A172 (cell line): ENCODE results near the gene TNFSF10. TPM values are rescaled to one million over a fixed set of nuclear protein-coding genes. Genes with fewer than 3 reads are reported as not detected.

Experiments
- DNase-seq: peaks from one replicate; pipeline ENCODE4 v3.0.0-alpha.2; 2015; ENCODE audit warnings: low spot score
- total RNA-seq: library from RNA; depleted of rRNA; stranded (reverse); fragments of >200 nt; shearing (Covaris generic); gene quantifications from 2 replicates; pipeline ENCODE4 v1.2.3, GENCODE V29; 2014

The TNFSF10 gene
- total RNA-seq, 1 experiment from 2014 or later: 0.79 TPM

DNA sequence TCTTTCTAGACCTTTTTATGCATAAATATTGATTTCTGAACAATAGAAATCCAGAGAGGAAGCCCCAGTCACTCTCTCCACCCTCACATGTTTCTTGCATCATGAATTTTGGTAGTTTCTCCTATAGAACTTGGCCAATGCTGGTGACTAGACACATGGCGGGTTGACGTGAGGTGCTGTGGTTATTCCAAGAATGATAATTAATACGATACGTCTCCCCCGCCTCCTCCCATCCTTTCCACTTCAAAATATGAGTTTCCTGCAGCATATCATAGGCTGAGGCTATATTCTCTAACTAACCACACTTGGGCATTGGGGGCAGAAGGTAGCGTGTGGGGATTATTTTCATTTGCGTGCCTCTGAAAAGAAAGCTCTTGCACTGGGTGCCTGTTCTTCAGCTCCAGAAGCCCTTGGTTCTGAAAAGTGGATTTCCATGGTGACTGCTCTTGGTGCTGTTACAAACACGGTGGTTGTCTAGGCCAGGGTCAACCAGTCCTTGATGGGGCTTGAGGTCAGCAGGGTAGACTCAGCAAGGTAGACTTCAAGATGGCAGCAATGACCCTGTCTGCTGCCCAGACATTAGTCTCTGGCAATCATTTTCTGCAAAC lies 5.3 kb downstream of the TNFSF10 start:
- no peak for DNase-seq

DNA sequence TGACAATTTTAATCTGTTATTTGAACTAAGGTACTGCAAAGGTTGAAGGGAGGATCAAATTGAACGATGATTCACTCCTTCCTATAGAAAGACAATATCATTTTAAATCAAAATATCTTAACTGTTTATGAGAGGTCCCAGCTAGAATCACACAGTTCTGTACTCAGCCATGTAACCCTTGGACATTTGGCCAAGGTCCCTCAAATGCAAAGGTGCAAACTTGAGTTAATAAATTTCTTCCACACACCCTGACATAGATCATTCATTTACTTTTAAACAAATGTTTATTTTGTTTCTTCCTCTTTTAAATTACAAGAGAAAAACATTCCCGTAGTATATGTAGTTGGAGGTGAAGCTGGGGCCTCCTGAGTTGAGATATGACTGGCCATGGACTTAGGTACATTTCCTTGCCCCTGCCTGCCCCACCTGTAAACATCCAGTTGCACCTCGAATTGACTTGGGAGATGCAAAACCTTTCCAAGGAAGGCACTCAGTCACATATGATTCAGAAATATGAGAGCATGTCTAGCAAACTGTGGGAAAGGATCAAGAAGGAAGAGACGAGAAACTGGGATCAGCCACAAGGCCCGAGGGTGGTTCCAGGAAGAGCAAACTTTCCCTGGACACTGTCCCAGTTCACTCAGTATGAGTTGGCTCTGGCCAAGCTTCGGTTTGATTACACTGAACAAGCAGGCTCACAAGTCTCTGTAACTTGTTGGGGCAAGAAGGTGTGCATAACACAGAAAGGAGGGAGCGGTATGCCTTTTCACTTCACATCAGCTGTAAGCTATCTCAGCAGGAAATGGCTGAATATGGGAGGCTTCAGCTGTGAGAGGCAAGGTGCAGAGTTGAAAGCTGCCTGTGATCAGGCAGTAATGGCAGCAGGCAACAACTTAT lies 6.7 kb downstream of the TNFSF10 start:
- DNase-seq: peak; percentile 56

DNA sequence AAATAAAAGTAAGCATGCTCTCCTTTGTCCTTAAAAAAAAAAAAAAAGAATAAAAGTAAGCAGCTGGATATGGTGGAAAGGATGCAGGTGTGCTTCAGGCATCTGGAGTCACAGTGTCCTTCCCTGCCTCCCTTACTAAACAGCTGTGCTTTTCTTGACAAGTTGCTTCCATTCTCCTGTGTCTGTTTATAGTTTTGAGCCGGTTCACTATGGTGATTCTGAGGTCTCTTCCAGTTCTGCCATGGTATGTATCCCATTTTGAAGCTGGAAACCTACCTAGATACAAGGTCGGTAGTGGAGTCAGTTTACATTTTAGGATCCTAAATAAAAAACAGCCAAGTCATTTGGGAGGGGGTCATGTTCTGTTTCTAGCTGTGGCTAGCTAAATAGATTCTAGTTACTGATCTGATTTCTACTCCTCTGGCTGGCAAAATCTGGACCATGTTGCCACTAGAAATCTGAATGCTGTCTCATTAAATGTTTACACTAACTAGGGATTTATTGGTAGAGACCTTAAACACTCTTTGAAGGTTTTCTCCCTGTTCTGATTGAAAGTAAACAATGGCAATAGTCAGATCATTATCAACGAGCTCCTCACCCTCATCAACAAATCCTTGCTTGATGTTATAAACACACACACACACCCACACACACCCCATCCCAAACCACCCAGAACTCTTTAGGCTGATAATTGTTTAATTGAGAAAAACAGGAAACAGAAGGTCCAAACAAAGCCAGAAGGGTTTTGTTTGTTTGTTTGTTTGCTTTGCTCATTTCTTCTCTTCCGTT lies 7.9 kb downstream of the TNFSF10 start:
- no peak for DNase-seq

DNA sequence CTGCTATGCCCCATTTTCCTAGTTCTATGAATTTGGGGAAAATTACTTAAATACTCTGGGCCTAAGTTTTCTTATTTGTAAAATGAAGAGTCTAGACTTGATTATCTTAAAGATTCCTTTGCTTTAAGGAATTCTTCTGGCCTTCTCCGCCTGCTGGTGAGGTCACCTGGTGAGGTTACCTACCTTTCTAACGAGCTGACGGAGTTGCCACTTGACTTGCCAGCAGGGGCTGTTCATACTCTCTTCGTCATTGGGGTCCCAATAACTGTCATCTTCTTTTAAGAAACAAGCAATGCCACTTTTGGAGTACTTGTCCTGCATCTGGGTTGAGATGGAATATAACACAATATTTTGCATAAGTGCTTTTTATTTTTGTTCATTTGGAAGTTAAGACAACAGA lies 8.6 kb downstream of the TNFSF10 start:
- no peak for DNase-seq

DNA sequence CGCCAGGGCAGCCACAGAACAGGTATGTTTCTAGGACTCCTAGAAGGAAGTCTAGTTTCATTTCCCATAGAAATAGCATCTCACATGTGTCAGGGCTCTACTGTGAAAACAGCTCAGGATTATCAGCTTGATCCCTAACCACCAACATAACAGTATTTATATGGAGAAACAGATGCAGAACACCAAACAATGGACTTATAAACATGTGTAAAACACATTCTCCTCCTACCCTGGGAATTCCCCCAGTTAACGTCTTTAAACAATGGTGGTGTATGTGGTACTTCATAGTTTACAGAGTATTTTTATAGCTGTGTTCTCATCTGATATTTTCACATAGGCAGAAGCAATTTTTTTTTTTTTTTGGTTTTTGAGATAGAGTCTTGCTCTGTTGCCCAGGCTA lies 9.7 kb downstream of the TNFSF10 start:
- no peak for DNase-seq

DNA sequence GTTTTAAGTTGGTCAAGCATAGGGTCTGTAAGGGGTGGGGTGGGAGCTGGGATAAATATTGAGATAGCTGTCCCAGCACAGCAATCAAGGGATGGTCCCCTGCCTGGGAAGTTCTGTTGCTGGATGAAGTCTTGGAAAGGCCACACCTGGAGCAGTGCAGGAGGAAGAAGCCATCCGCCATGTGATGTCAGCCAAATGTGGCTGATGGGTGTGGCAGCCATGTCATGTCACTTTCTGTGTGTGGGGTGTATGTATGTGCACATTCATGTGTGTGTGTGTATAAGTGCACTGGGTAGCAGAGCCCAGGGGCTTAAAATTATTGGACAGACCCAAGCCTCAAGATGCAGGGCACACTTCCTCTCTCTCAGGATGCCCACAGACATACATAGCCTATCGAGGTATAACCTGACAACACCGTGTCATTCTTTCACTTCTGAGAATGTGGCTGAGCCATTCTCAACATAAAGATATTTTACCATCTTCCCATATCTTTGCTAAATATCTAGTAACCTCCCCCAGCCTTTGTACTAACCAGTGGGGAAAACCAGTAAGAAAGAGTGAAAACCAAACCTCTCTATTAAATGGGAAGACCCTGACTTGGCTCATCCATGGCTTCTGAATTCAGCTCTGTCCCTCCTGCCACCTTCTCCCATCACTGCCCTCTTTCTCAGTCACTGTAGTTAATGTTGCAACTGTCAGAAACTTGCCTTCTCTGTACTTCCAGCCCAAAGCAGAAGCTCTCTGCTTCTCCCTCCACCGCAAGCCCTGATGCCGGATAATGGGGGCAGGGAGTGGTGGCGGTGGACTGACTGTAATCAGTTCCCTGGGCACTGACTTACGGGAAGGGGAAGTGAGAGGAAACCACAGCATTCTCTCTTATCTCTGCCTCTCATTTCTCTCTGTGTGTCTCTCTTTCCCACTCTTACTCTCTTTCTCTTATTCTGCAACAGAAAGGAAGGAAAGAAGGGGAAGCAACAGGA lies 11.2 kb downstream of the TNFSF10 start:
- peak; percentile 51 for DNase-seq

DNA sequence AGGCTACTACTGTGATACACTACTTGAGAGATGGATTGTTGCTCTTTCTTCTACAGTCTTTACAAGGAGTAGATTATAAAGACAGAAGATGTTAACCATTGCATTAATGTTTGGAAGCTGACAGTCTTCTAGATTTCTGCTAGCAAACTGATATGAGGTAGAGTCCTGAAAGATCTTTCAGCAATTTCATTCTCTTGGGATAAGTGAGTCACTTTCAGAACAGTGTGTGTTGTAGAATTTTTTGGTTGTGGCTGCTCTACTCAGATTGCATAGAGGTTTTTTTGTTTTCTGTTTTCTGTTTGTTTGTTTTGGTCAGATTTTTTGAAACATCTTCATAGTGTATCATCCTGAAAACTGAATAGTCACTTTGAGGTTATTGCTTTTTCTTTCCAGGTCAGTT lies 17.1 kb downstream of the TNFSF10 start:
- DNase-seq: no peak

DNA sequence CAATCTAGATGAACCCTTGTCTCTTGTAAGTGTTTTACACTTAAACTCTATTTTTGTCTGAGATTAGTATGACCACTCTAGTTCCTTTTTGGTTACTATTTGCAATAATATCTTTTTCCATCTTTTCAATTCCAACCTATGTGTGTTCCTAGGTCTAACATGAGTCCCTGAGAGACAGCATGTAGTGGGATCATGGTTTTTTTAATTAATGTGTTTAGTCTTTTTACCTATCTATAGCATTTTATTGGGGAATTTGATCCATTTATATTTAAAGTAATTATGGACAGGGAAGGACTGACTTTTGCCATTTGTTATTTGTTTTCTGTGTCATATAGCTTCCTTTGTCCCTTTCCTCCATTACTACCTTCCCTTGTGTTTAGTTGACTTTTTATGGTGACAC lies 21.7 kb downstream of the TNFSF10 start:
- DNase-seq: no peak

DNA sequence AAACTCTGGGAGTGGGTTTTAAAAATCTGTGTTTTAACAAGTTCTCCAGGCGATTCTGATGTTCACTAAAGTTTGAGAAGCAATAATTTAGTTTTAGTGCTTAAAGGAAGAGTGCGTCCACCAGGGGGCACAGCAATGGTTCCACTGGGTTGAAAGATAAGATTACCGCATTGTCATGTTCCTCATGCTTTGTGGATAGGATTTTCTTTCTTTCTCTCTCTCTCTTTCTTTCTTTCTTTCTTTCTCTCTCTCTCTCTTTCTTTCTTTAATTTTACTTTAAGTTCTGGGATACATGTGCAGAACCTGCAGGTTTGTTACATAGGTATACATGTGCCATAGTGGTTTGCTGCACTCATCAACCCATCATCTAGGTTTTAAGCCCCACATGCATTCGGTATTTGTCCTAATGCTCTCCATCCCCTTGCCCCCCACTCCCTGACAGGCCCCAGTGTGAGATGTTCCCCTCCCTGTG lies 33.0 kb downstream of the TNFSF10 start:
- DNase-seq: peak; percentile 73

DNA sequence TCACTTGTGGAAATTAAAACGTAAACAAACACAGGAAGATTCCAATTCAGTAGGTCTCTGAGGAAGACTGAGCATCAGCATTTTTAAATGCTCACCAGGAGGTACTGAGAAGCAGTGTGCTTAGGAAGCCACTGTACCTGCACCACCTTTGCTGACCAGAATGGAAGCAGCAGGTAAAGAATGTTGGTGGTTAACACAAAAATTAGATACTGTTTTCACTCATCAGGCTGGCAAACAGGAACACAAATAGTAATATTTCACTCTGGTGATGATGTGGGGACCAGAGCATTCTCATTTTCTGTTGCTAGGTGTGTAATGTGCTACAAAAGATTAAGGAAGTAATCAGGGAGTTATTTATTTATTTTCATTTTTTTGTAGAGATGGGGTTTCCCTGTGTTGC lies 45.1 kb downstream of the TNFSF10 start:
- no peak for DNase-seq

DNA sequence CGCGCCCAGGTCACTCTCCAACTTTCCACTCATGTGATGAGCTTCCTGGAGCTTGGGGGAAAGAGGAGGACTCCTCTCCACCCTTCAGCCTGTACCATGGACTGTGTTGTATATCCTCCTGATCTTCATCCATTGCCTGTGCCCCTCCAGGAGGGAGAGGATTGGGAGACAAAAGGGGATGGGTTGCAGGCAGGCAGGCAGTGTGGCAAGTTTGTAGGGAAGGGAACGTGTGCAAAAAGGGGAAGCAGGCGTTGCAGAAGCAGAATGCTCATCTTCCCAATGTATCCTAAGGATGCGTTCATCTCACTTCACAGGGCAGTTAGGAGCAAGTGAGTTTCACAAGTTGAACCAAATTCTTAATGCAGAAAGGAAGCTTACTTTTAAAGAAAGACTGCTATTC lies 46.9 kb downstream of the TNFSF10 start:
- DNase-seq: no peak

DNA sequence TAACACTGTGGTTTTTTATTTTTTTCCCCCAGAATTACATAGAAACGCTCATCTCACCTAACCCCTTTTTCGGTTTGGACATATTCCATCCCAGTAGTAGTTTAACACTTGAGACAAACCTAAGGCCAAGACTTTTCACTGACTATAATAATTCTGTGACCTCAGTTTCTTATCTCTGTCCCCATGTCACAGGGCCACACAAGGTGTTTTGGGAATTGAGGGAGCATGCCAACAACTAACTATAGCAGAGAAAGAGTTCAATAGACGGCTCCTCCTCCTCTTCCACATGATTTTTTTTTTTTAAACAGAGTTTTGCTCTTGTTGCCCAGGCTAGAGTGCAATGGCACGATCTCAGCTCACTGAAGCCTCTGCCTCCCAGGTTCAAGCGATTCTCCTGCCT lies 47.5 kb downstream of the TNFSF10 start:
- no peak for DNase-seq

DNA sequence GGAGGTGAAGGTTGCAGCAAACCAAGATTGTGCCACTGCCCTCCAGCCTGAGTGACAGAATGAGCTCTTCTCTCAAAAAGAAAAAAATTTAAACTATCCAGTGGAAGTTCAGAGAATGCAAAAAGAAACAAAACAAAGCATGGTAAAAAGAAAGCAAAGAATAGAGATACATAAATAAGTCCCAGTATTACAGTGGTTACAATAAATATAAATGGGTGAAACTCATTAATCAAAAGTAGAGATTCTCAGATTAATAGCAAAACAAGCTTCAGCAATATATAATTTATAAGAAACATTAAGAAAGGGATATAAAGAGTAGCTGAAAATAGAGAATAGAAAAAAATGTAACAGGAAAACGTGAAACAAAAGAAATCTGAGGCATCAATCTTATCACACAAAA lies 51.3 kb downstream of the TNFSF10 start:
- DNase-seq: no peak

DNA sequence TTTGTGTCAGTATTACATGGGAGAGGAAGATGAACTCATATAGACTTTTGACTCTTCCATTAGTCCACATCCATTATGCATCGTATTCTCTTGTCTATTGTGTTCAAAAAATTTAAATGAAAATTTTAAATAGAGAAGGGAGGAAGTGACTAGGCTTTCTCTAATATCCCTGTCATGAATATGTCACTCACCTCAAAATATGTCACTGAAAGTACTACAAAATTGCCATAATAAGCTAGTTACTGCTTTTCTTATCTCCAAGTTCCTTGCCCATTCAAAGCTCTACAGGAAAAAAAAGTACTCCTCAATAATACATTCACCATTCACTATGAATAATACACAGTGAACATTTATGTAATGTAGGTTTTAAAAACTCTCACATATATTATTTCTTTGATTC lies 52.6 kb downstream of the TNFSF10 start:
- DNase-seq: no peak

DNA sequence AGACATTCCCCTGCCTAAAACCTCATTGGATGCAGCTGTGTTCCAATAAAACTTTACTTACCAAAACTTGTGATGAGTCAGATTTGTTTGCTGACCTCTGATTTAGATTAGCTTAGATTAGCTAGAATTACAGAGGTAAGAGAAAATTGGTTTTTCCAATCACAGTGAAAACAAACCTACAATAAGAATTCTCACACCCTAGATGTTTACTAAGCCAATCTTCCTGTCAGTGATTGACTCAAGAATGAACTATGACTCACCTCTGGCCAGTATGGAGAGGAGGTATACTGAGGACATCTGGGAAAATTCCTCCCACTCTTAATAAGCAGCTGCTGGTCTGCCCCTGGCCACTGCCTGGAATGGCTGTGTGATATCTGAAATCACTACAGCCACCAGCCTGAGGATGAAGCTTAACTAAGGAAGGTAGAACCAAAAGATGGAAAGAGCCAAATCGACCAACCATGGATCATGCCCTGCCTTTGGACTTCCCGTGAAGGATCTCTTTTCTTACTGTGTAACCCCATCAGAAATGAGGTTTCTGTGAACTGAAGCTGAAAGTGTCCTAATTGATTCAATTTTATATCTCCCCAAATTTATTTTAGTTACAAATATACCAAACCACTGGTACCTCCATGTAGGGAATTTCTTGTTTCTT lies 55.9 kb downstream of the TNFSF10 start:
- peak; percentile 80 for DNase-seq

DNA sequence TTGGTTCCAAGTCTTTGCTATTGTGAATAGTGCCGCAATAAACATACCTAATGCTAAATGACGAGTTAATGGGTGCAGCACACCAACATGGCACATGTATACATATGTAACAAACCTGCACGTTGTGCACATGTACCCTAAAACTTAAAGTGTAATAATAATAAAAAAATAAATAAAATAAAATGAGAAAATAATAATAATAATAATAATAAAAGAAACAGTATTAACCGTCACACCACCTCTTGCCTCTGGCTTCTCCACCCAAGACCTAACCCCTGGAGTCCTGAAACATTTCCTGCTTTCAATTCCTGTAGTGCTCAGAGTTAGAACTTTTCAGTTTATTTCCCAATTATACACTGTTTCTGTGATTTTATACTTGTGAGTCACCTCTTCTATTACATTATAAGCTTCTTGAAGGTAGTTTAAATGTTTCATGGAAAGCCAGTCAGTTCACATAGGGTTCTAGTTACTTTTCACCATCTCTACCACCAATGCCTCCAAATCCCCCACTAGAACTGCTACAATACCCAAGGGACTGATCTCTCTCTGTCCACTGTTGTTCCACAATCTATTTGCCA lies 56.6 kb downstream of the TNFSF10 start:
- DNase-seq: no peak

DNA sequence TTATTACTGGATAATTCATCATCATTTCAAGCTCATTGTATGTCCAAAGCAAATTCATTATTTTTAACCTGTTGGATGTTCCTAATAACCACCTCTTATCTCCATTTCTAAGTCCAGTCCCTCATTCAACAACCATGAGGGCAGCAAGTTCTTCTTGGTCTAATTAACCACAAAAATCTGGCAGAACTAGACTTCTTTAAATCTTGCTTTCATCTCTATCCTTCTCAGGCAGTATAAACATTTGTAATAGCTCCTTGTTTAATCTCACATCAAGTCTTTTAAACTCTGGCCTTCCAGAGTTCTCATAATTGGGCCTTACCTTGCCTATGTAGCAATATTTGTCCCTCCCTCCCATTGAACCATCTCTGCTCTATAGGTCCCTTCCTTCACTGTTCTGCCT lies 57.9 kb downstream of the TNFSF10 start:
- peak; percentile 33 for DNase-seq

DNA sequence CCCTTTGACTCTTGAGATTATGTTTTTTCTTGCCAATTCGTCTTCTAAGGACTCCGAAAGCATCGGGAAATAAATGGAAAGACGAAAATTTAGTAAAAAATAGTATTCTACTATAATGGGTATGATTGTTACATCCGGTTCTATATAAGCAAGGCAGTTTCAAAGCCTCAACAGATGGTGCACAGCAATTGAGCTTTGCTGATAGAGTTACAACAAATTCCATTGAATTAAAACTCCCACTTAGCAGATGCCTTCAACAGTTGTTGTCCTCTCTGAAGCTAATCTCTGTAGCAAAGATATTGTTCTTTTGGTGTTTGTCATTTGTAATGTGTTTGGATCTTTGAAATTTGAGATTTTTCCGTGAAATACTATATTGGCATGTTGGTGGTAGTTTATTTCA lies 58.9 kb downstream of the TNFSF10 start:
- DNase-seq: no peak

DNA sequence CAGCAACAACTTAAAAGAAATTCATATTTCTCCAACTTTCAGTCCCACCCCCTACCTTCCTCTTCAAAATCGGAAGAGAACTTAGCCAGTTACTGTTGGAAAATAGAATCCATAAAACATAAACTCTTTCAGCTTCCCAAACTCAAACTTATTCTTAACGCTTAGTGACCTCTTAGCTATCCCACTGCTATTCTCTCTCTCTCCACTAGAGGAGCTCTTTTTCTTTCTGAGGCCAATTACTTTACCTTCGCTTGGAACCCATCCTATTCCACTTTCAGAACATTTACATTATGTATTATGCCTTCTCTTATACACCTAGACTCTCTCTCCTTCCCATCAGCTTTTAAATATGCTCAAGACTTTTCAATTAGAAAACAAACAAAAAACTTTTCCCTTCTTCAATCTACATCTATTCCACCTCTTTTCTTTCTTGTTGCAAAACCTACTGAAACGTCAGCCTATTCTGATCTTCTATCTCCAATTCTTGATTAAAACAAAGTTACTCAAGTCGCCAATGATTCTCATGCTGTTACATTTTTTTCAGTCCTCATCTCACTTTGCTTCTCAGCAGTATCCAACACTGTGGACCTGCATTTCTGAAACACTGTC lies 61.6 kb downstream of the TNFSF10 start:
- DNase-seq: peak; percentile 49

DNA sequence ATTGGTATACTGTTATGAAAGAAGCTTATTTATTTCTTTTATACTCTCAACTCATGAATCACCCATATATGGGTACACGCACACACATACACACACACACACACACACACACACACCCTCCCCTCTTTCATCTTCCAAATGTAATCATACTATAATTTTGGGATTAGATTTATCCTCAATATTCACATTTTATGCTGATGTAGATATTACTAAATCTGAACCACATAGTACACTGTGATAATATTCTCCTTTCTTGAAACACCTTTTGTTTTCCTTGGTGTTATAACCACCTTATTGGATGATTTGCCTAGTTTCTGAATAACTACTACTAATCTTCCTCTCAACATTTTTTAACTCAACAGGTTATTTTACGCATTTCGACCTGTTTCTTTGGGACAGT lies 66.8 kb downstream of the TNFSF10 start:
- no peak for DNase-seq
